RWPE2 (cell line): ENCODE measurements around the gene EFCC1.

Experiments
- ATAC-seq: fragments of 200-7000 bp; cut with Tn5 transposase; 3 replicates; pipeline ENCODE4 v1.9.1; 2021; ENCODE audit warnings: low read depth
- DNase-seq: peaks from one replicate; pipeline ENCODE4 v3.0.0-alpha.2; 2020; ENCODE audit warnings: low spot score
- H3K27ac ChIP-seq: fragments of 450-650 bp; 2 replicates; pipeline ENCODE4 v1.5.1; 2017; ENCODE audit warnings: mild to moderate bottlenecking; ENCODE audit not compliant: poor library complexity, severe bottlenecking
- H3K27me3 ChIP-seq: fragments of 250-450 bp; sonication (Bioruptor Pico); 2 replicates; pipeline ENCODE4 v1.5.1; 2021; ENCODE audit warnings: mild to moderate bottlenecking, moderate library complexity; ENCODE audit not compliant: insufficient read depth, poor library complexity, severe bottlenecking
- H3K36me3 ChIP-seq: fragments of 250-450 bp; sonication (Bioruptor Pico); 2 replicates; pipeline ENCODE4 v1.5.1; 2020; ENCODE audit warnings: low read depth, mild to moderate bottlenecking, moderate library complexity
- H3K4me1 ChIP-seq: fragments of 250-450 bp; sonication (Bioruptor Pico); 2 replicates; pipeline ENCODE4 v1.5.1; 2021; ENCODE audit warnings: mild to moderate bottlenecking, moderate library complexity; ENCODE audit not compliant: insufficient read depth, poor library complexity, severe bottlenecking
- H3K4me3 ChIP-seq: fragments of 250-450 bp; sonication (Bioruptor Pico); 2 replicates; pipeline ENCODE4 v1.5.1; 2021; ENCODE audit warnings: mild to moderate bottlenecking, moderate library complexity; ENCODE audit not compliant: severe bottlenecking
- H3K9me3 ChIP-seq: fragments of 250-450 bp; sonication (Bioruptor Pico); 2 replicates; pipeline ENCODE4 v1.5.1; 2021; ENCODE audit warnings: mild to moderate bottlenecking, moderate library complexity; ENCODE audit not compliant: severe bottlenecking
- CTCF ChIP-seq: fragments of 450-650 bp; IDR thresholded peaks from one replicate; pipeline ENCODE4 v1.5.1; 2017; ENCODE audit warnings: mild to moderate bottlenecking, moderate library complexity; ENCODE audit not compliant: poor library complexity, severe bottlenecking

The EFCC1 gene

GRCh38 chr3:128997486-128998133 lies 3.5 kb upstream of the EFCC1 start:
- H3K9me3 ChIP-seq = no peaks in the 10 kb centered on the region
- DNase-seq = no peak
- no peak for ATAC-seq
- TF ChIP-seq CTCF = no peak
- no peak overlapping the region for H3K27ac ChIP-seq
- H3K4me1 ChIP-seq = peaks cover 5% of the 10 kb centered on the region
- no peak overlapping the region for H3K4me3 ChIP-seq
- peaks cover 44% of the 10 kb centered on the region for H3K27me3 ChIP-seq
- H3K36me3 ChIP-seq = no peaks in the 10 kb centered on the region

- Histone ChIP-seq H3K27ac (no peak overlapping the region), H3K4me1 (peaks cover under 1% of the 10 kb centered on the region), H3K9me3 (no peaks in the 10 kb centered on the region), H3K4me3 (no peak overlapping the region), H3K36me3 (no peaks in the 10 kb centered on the region), H3K27me3 (peaks cover 53% of the 10 kb centered on the region)
- DNase-seq = no peak
- no peak for TF ChIP-seq CTCF
- no peak for ATAC-seq
Measured at GRCh38 chr3:128998561-128998960, 2.5 kb upstream of the EFCC1 start.

GRCh38 chr3:128999102-128999501 lies 2.0 kb upstream of the EFCC1 start:
- H3K4me3 ChIP-seq = no peak overlapping the region
- TF ChIP-seq CTCF = no peak
- ATAC-seq = no peak
- peaks cover 57% of the 10 kb centered on the region for H3K27me3 ChIP-seq
- H3K27ac ChIP-seq = no peak overlapping the region
- no peak for DNase-seq
- H3K36me3 ChIP-seq = no peaks in the 10 kb centered on the region
- H3K4me1 ChIP-seq = no peaks in the 10 kb centered on the region
- no peaks in the 10 kb centered on the region for H3K9me3 ChIP-seq

GRCh38 chr3:129000742-129001100 lies 383 bp upstream of the EFCC1 start:
- no peak for TF ChIP-seq CTCF
- peaks cover 63% of the 10 kb centered on the region for H3K27me3 ChIP-seq
- DNase-seq = no peak
- no peak overlapping the region for H3K27ac ChIP-seq
- no peaks in the 10 kb centered on the region for H3K36me3 ChIP-seq
- H3K9me3 ChIP-seq = no peaks in the 10 kb centered on the region
- no peaks in the 10 kb centered on the region for H3K4me1 ChIP-seq
- no peak for ATAC-seq
- peak overlapping the region; percentile 1 for H3K4me3 ChIP-seq

- Histone ChIP-seq H3K9me3 (no peaks in the 10 kb centered on the region), H3K27me3 (peaks cover 65% of the 10 kb centered on the region), H3K27ac (no peak overlapping the region), H3K36me3 (no peaks in the 10 kb centered on the region), H3K4me1 (no peaks in the 10 kb centered on the region), H3K4me3 (peak overlapping the region; percentile 1)
- DNase-seq = no peak
- ATAC-seq = peak; percentile 47; the same call in 2 of the 3 replicates
- no peak for TF ChIP-seq CTCF
Measured at GRCh38 chr3:129001806-129002572, 885 bp downstream of the EFCC1 start.
